Stimulated activated CD4-positive, alpha-beta T cell treated with anti-CD3 and anti-CD28 coated beads, TNF-alpha, amount 100 ng/mL, for 4 hours (primary cell): Measurements from ENCODE around the gene RPP30.

Experiments used
- DNase-seq, 3 experiments: peaks; one replicate each; pipeline ENCODE4 v3.0.0-alpha.2; 2020; ENCODE audit warnings: low read depth in 3 of 3

The RPP30 gene

DNA sequence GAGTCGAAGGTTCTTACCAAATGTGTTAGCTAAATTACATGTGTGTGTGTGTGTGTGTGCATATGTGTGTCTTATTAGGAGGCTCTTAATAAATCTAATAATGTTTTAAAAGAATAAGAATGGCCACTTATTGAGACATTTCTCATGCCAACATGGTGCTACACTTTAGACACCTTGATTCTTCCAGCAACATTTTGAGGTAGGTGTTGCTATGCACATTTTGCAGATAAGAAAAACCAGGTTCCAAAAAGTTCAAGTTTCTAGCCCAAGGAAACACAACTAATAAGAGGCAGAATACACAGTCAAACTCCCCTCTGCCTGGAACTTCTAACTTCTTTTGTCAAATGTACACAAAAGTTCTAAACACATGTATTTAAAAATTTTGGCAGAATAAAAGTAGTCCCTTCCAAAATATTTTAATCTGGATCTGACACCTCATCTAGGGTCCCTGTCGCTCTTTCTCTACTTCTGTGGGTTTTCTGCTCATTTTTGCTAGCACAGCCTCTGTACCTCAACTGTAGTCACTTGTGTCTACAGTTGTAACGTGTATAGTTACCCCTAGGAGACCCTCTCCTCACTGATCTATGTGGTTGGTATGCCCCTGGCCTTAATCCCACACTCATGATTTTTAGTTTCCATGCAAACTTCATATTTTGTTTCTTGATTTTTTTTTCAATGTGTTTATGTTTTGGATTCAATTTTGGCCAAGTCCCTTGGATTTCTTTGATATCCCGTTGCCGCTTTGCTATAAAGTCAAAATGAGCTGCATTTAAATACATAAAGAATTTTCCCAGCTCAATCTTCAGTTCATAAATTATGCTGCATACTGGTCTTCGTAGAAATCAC lies 44.8 kb downstream of the RPP30 start:
- no peak for DNase-seq

DNA sequence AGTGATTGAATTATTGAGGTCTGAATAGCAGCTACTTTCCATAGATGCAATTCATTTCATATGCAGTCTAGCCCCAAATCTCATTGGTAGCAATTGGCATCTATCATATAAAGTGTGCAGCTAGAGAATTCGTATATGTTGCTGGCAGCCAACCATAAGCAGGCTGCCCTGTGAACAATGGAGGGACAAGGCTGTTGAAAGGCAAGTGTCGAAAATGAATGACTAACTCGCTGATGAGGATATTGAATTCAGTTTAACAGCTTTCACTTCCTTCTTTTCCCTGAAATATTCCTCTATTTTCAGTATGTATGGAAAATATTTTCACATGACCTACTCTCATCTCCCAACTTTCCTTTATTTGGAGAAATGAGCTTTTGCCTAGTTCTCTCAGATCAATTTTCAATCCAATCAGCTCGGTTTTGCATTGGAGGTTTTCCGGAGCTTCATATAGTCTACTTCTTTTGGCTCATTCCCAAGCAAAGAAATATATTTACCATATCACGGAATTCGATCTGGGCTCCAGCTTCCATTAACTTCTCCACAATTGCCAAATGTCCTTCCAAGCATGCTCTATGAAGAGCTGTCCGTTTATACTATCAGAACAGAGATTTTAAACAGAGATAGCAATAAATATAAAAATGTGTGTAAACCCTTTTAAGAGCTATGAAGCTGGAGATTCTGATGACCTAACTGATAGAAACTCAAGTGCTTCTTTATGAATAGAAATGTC lies 45.6 kb downstream of the RPP30 start:
- DNase-seq = no peak

GRCh38 chr10:90917968-90918318 lies 46.2 kb downstream of the RPP30 start:
- no peak for DNase-seq

GRCh38 chr10:90919683-90920574 lies 48.2 kb downstream of the RPP30 start:
- no peak for DNase-seq

DNA sequence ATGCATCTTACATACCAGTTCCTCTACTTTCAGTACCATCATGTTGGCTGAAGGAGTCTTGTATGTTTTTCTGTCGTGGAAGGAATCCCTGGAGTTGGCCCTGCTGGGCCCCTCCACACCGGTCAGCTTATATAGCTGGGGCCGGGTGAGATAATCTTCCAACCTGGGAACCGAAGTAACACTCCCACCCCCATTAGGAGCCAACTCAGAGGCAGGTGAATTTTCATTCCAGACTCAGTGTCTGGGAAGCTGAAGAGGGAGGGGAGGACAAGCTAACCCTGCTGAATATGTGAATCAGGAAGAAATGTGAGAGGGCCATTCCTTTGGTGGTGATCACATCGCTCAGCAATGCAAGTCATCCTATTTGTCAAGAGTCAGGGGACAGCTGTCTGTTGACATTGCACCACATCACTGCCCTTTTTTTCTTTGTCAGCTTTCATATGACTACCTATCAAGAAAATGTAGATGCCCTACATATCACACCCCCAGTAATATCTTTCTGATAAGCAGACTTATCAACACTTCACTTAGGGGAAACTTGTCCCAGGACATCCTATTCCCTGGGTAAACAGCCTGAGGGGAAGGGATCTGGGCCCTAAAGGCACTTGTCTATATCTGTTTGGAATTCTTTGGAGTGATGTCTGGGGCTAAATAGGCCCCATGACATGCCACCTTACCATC lies 49.4 kb downstream of the RPP30 start, which contains the start of gene ANKRD1:
ANKRD1 (minus strand) TSS at position 102 of the 681 bp plus-strand sequence; CDS start at position 42, 60 bp downstream.
- no peak for DNase-seq

DNA sequence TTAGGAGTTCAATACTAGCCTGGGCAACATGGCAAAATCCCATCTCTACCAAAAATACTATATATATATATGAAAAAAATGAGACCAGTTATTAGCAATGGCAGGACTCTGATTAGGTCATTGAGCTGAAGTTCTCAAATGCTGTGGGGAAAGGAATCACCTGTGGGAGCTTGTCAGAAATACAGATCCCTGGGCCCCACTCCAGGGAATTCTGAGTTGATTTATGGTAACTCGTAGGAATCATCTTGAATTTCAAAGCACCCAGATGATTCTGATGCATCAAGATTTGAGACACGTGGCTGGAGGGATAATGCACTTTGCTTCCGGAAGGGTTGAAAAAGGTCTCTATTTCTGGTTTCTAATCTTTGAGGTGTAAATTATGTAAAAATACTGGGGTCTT lies 50.1 kb downstream of the RPP30 start:
- no peak for DNase-seq

- DNase-seq = no peak
Measured at GRCh38 chr10:90923111-90923731, 51.4 kb downstream of the RPP30 start.

DNA sequence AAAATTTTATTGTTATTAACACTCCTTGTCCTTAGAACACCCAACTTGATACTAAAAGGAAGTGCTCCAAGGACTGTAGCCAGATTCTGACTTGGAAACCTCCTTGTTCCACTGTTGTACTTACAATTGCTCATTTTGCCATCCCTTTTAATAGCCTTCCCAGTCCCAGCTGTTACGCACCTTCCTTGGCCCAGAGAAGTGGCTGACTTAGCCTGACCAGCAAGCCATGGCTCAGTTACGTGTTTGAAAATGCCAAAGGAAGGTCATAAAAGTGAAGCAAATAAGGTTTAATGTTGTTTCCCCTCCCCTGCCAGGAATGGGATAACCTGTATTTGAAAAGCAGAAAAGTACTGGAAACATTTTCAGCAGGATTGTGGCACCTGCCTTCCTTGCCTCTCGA lies 52.8 kb downstream of the RPP30 start:
- no peak for DNase-seq

GRCh38 chr10:90925079-90926029 lies 53.6 kb downstream of the RPP30 start:
- DNase-seq = no peak

DNA sequence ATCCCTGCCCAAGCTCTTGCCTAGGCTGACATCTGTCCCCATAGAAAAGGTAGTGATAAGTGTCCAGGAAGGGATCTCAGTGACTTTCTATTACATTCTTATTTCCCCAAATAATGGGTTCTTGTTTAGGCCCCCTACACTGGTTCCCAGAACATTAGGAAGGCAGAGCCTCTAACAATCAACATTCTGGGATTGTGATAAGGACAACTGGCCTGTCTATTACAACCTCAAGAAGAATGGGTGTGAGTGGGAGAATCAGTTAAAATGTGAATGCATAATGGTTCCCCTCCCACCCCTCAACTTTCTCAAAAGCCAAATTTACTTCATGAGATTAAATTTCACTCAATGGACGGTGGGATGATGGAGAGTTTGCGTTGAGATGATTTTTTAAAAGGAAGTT lies 55.5 kb downstream of the RPP30 start:
- no peak for DNase-seq

GRCh38 chr10:90929179-90929578 lies 57.4 kb downstream of the RPP30 start:
- no peak for DNase-seq

- DNase-seq = no peak
Measured at GRCh38 chr10:90930070-90930837, 58.5 kb downstream of the RPP30 start.

GRCh38 chr10:90930971-90931871 lies 59.4 kb downstream of the RPP30 start:
- no peak for DNase-seq

- DNase-seq = no peak
Measured at GRCh38 chr10:90935581-90936275, 64.0 kb downstream of the RPP30 start.

GRCh38 chr10:90936276-90936659 lies 64.5 kb downstream of the RPP30 start:
- DNase-seq = no peak

- DNase-seq = no peak
Measured at GRCh38 chr10:90937645-90938258, 66.0 kb downstream of the RPP30 start.

- DNase-seq = no peak
Measured at GRCh38 chr10:90939116-90939515, 67.3 kb downstream of the RPP30 start.
